MCF 10A (cell line): ENCODE data around the gene DUSP22. TPM values are rescaled to one million over a fixed set of nuclear protein-coding genes. Genes with fewer than 3 reads are reported as not detected.

ENCODE experiments used
- BruUV-seq: library from RNA; stranded (reverse); fragments of 400-500 nt; replicated peaks from 2 replicates; lab custom pipeline; 2021; lab: Mats Ljungman, UMichigan
- CTCF ChIA-PET: fragments of 300-600 bp; sonication (Branson Sonifier 250); formaldehyde crosslinking; extraction: SDS; loops from one replicate; lab custom pipeline; 2021; ENCODE audit warnings: antibody characterized with exemption, inconsistent platforms; lab: Yijun Ruan, JAX
- POLR2A ChIA-PET: fragments of 300-600, 350-650 bp; sonication (Branson Sonifier 250); formaldehyde crosslinking; extraction: SDS; loops from one replicate; lab custom pipeline; 2020; ENCODE audit warnings: antibody characterized with exemption, inconsistent platforms; lab: Yijun Ruan, JAX
- DNase-seq: peaks from one replicate; pipeline ENCODE4 v3.0.0-alpha.2; 2018; ENCODE audit not compliant: unreplicated experiment
- H3K27ac Mint-ChIP-seq: one replicate; pipeline ENCODE4 v1.8.0; 2022; ENCODE audit warnings: mild to moderate bottlenecking, low read depth, mixed read lengths; ENCODE audit not compliant: unreplicated experiment
- H3K27me3 Mint-ChIP-seq: one replicate; pipeline ENCODE4 v1.8.0; 2022; ENCODE audit warnings: mixed read lengths; ENCODE audit not compliant: insufficient read depth, unreplicated experiment
- H3K36me3 Mint-ChIP-seq: one replicate; pipeline ENCODE4 v1.8.0; 2022; ENCODE audit warnings: mild to moderate bottlenecking, moderate library complexity, mixed read lengths; ENCODE audit not compliant: insufficient read depth, unreplicated experiment
- H3K4me1 Mint-ChIP-seq: one replicate; pipeline ENCODE4 v1.8.0; 2022; ENCODE audit warnings: mixed read lengths; ENCODE audit not compliant: insufficient read depth, unreplicated experiment
- H3K4me3 Mint-ChIP-seq: one replicate; pipeline ENCODE4 v1.8.0; 2022; ENCODE audit warnings: mild to moderate bottlenecking, moderate library complexity, mixed read lengths; ENCODE audit not compliant: unreplicated experiment
- H3K9me3 Mint-ChIP-seq: one replicate; pipeline ENCODE4 v1.8.0; 2022; ENCODE audit warnings: mixed read lengths; ENCODE audit not compliant: unreplicated experiment
- CTCF ChIP-seq: fragments of 200-600 bp; IDR thresholded peaks from one replicate; pipeline ENCODE4 v1.8.0; 2022; ENCODE audit warnings: antibody characterized with exemption, mild to moderate bottlenecking; ENCODE audit not compliant: unreplicated experiment
- intact Hi-C: fragments of 100-400 bp; cut with micrococcal nuclease; formaldehyde crosslinking; loops from 2 replicates; pipeline ENCODE4 v1.14.1; 2022
- total RNA-seq: library from RNA; stranded (reverse); gene quantifications from 2 replicates; pipeline ENCODE4 v1.2.3, GENCODE V29; 2022

The DUSP22 gene
- total RNA-seq, 1 experiment from 2014 or later, result 29.4 TPM

GRCh38 chr6:382883-383810 lies 90.9 kb downstream of the DUSP22 start:
- CTCF ChIA-PET, result interaction anchor here (0.5 to 0.6 kb wide), 2 partner anchors 127 to 166 kb away, joined by 3 to 4 read pairs; no protein-coding TSS in a partner anchor
- POLR2A ChIA-PET, result interaction anchor here (0.6 to 1.6 kb wide), 7 partner anchors 12 to 194 kb away, joined by 3 read pairs; no protein-coding TSS in a partner anchor
- Mint-ChIP-seq H3K27me3 (no peaks in the 10 kb centered on the region), H3K4me3 (no peak overlapping the region), H3K9me3 (no peaks in the 10 kb centered on the region), H3K36me3 (no peaks in the 10 kb centered on the region), H3K27ac (no peak overlapping the region), H3K4me1 (peaks cover 19% of the 10 kb centered on the region)
- no TSS peak for BruUV-seq
- TF ChIP-seq CTCF, result no peak
- intact Hi-C loops, result loop anchor here (10.0 kb wide), 1 partner anchor 88 kb away; the partner anchor contains the start of gene DUSP22
- peak; percentile 52 for DNase-seq

GRCh38 chr6:383856-384255 lies 91.6 kb downstream of the DUSP22 start:
- no peaks in the 10 kb centered on the region for H3K36me3 Mint-ChIP-seq
- intact Hi-C loops, result loop anchor here (10.0 kb wide), 1 partner anchor 89 kb away; the partner anchor contains the start of gene DUSP22
- no peak overlapping the region for H3K27ac Mint-ChIP-seq
- ChIA-PET CTCF (interaction anchor here (0.5 kb wide), 1 partner anchor 128 kb away, joined by 3 read pairs; no protein-coding TSS in a partner anchor), POLR2A (interaction anchor here (0.7 to 1.6 kb wide), 6 partner anchors 11 to 195 kb away, joined by 3 read pairs; no protein-coding TSS in a partner anchor)
- H3K4me1 Mint-ChIP-seq, result peaks cover 26% of the 10 kb centered on the region
- H3K27me3 Mint-ChIP-seq, result no peaks in the 10 kb centered on the region
- H3K9me3 Mint-ChIP-seq, result no peaks in the 10 kb centered on the region
- TF ChIP-seq CTCF, result no peak
- no TSS peak for BruUV-seq
- DNase-seq, result no peak
- no peak overlapping the region for H3K4me3 Mint-ChIP-seq

GRCh38 chr6:384898-385297 lies 92.6 kb downstream of the DUSP22 start:
- Mint-ChIP-seq H3K27me3 (no peaks in the 10 kb centered on the region), H3K4me1 (peaks cover 27% of the 10 kb centered on the region), H3K9me3 (no peaks in the 10 kb centered on the region), H3K4me3 (no peak overlapping the region), H3K36me3 (no peaks in the 10 kb centered on the region), H3K27ac (no peak overlapping the region)
- intact Hi-C loops, result loop anchor here (10.0 kb wide), 1 partner anchor 90 kb away; the partner anchor contains the start of gene DUSP22
- POLR2A ChIA-PET, result no interaction called here
- no TSS peak for BruUV-seq
- DNase-seq, result no peak
- CTCF ChIA-PET, result no interaction called here
- no peak for TF ChIP-seq CTCF

- no peaks in the 10 kb centered on the region for H3K36me3 Mint-ChIP-seq
- no peak overlapping the region for H3K27ac Mint-ChIP-seq
- CTCF ChIA-PET, result no interaction called here
- H3K4me3 Mint-ChIP-seq, result no peak overlapping the region
- DNase-seq, result no peak
- no peaks in the 10 kb centered on the region for H3K27me3 Mint-ChIP-seq
- H3K9me3 Mint-ChIP-seq, result no peaks in the 10 kb centered on the region
- intact Hi-C loops, result loop anchor here (10.0 kb wide), 1 partner anchor 91 kb away; the partner anchor contains the start of gene DUSP22
- peaks cover 27% of the 10 kb centered on the region for H3K4me1 Mint-ChIP-seq
- POLR2A ChIA-PET, result no interaction called here
- no TSS peak for BruUV-seq
- no peak for TF ChIP-seq CTCF
These were observed 93.3 kb downstream of the DUSP22 start for GRCh38 chr6:385614-386013.
